Colon (tissue), 2 donors: ENCODE measurements around the gene SLC22A15.
"Not testable (repeated sequence)": the region's sequence is repeated elsewhere in the genome, so short reads cannot be mapped to it uniquely, and the experiment has no call there.

Experiments
- FAIRE-seq: peaks from 2 replicates; lab custom pipeline; 2012; peaks lifted over from hg19 to GRCh38; lab: Jason Lieb, UNC
- donor health status: control.
- donor health status: control.

Gene SLC22A15

GRCh38 chr1:116033322-116033721, 57.0 kb downstream of the SLC22A15 start:
- no peak for FAIRE-seq

DNA sequence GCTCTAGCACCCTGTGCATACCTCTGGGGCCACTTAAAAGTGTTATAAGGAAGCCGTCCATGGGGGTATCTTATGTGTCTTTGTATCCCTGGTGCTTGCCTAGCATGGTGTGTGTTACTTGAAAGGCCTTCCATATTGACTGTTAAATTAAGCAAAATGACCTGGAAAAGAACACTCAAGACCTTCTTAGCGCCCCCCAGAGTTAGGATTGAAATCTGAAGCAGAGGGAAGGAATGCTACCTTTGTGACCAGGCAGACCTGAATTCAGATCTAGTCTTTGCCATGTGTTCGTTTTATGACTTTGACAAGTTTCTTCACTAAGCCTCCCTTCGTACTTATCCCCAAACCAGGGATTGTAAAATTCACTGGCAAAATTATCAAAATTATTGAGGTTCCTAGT, 59.9 kb downstream of the SLC22A15 start:
- FAIRE-seq = no peak

GRCh38 chr1:116038679-116039078, 62.4 kb downstream of the SLC22A15 start:
- FAIRE-seq = no peak

DNA sequence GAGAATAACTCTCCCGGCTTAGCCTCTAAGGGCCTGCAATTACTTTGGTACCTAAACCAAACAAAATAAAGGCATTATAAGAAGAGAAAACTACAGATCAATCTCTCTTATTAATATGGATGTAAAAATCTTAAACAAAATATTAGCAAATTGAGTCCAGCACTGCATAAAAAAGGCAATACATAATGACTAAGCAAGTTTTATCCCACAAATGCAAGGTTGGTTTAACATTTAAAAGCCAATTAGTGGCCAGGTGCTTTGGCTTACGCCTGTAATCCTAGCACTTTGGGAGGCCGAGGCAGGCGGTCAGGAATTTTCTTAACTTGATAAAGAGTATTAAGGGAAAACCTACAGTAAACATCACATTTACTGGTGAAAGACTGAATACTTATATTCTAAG, 67.8 kb downstream of the SLC22A15 start:
- no peak for FAIRE-seq

GRCh38 chr1:116046933-116047332, 70.6 kb downstream of the SLC22A15 start:
- not testable (repeated sequence) for FAIRE-seq

GRCh38 chr1:116051896-116052295, 75.6 kb downstream of the SLC22A15 start:
- not testable (repeated sequence) for FAIRE-seq

DNA sequence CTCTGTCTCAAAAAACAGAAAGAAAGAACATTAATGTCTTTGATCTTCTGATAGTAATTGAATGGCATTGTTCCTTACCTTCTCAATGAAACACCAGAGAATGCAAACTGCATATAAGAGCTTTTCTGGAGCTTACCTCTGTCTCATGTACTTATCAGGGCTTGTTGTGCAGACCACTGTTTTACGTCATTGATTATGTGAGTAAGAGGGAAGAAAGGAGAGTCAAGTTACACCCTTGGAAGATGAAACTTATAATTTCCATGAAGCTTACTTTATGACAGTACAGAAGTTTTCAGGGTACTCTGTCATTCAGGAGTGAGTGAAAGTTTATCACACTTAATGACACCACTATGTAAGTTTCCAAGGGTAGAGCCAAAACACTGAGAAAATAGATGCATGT, 85.9 kb downstream of the SLC22A15 start:
- no peak for FAIRE-seq

- no peak for FAIRE-seq
These were observed 88.3 kb downstream of the SLC22A15 start for GRCh38 chr1:116064616-116065015.

DNA sequence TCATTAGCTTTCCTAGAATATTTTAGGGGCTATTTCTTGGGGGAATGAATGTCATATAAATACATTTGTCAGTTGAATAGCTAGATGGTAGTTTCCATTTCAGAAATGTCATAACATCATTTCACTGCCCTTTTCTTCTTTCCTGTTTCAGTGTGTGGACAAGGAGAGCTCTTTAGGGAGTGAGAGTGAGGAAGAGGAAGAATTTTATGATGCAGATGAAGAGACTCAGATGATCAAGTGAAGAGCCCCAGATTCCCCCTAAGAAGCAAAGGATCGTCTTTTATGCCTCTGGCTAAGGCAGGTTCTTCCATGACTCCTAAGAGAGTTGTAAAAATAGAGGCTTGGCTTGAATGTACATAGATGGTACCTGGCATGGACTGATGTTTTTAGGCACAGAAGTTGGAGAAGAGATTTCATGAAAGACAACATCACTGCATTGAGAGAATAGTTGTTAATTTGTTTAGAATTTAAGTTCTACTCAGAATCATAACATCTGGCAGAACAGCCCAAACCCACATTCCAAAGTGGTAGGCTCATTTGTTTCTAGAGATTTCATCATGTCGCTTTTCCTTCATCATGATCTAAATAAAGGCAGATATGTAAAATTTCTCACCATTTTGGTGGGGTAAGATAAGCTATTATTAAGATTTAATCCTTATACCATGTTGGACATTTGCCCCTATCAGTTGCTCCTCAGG, 90.7 kb downstream of the SLC22A15 start:
- no peak for FAIRE-seq

DNA sequence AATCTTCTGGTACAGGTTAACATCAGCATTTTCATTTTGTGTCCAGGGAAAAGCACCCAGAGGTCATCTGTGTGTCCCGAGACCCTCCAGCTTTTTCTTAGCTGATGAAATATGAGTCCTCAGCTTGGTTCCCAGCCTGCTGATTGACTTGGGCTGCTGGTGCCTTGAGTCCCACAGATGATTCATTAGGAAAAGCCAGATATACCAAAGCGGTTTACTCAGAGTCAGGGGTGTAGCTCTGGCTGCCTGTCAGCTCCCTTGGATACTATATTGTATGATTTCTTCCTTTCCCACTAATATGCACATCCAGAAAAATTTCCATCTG, 91.2 kb downstream of the SLC22A15 start:
- FAIRE-seq = no peak

GRCh38 chr1:116075575-116075974, 99.3 kb downstream of the SLC22A15 start:
- no peak for FAIRE-seq

DNA sequence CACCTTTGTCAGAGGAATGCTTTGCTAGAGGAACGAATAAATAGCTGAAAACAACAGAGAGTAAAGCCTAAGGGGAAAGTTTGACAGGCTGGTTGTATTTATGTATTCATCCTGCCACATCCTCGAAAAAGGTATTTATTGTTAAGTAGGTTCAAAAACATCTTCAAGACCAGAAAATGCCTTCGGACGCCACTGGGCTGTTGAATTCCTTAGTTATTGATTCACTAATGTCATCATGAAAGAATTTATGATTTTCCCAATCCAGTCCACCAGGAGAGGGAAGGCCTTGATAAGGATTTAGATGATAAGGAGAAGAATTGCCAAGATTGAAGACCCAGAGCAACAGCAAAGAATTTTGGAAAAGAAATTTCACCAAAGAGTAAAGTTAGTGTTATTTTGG, 99.7 kb downstream of the SLC22A15 start:
- FAIRE-seq = no peak

DNA sequence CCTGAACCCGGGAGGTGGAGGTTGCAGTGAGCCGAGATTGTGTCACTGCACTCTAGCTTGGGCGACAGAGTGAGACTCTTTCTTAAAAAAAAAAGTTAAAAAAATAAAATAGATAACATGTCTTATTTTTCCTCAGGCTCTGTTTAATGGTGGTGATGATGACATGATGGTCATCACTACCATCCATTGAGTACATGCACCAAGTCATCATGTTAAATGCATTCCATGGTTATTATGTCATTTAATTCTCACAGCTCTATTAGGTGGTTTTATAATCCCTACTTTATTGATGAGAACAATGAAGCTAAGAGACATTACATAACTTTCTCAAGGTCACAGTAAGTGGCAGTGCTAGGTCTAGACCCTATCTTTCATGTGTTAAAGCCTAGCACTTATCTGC, 100.5 kb downstream of the SLC22A15 start:
- no peak for FAIRE-seq

- FAIRE-seq = no peak
These were observed 102.4 kb downstream of the SLC22A15 start for GRCh38 chr1:116078699-116079223.

DNA sequence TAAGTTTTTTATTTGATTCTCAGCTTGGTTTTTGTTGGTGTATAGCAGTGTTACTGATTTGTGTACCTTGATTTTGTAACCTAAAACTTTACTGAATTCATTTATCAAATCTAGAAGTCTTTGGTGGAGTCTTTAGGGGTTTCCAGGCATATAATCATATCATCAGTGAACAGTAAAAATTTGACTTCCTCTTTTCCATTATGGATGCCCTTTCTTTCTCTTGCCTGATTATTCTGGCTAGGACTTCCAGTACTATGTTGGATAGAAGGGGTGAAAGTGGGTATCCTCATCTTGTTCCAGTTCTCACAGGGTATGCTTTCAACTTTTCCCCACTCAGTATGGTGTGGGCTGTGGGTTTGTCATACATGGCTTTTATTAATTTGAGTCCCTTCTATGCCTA, 111.3 kb downstream of the SLC22A15 start:
- FAIRE-seq = no peak

DNA sequence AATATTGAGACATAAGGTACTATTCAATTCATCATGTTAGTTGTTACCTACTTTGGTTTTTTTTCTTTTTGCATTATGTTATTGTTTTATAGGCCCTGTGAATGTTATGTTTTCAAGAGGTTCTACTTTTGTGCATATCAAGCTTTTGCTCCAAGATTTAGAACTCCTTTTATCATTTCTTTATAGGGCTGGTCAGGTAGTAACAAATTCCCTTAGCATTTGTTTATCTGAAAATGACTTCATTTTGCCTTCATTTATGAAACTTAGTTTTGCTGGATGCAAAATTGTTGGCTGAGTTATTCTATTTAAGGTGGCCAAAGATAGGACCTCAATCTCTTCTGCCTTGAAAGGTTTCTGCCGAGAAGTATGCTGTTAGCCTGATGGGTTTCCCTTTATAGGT, 113.6 kb downstream of the SLC22A15 start:
- no peak for FAIRE-seq

GRCh38 chr1:116091083-116091482, 114.8 kb downstream of the SLC22A15 start:
- no peak for FAIRE-seq

DNA sequence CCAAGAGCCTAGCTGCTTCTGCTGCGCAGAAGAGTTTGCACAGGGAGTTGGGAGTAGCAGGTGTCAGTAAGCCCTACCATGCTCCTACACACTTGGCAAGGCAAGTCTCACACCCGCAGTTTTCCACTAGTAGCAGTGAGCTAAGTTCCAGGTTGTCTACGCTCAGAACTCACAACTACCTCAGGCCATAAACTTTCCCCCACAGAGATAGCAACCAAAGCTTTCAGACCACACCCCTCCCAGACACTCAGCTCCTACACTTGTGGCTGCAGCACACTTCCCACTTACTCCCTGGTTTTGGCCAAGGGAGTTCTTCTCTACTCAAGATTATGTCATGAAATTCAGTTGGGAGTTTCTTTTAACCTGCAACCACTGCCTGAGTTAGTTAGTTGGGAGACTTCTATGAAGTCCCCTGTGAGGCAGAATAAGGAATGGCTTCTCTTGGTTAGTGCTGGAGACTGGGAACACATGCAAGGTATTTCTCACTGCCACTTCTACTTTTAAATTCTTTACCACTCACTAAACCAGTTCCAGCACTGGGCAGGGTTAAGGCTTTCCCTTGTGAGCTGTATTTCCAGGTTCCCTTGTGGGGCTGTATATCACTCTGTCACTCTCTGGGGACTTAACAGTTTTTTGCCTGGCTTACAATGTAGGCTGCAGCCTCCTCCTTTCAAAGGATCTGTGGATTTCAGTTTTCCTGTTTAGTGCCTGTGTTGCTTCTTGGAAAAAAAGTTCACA, 116.6 kb downstream of the SLC22A15 start:
- no peak for FAIRE-seq

- FAIRE-seq = no peak
These were observed 118.7 kb downstream of the SLC22A15 start for GRCh38 chr1:116095027-116095426.

DNA sequence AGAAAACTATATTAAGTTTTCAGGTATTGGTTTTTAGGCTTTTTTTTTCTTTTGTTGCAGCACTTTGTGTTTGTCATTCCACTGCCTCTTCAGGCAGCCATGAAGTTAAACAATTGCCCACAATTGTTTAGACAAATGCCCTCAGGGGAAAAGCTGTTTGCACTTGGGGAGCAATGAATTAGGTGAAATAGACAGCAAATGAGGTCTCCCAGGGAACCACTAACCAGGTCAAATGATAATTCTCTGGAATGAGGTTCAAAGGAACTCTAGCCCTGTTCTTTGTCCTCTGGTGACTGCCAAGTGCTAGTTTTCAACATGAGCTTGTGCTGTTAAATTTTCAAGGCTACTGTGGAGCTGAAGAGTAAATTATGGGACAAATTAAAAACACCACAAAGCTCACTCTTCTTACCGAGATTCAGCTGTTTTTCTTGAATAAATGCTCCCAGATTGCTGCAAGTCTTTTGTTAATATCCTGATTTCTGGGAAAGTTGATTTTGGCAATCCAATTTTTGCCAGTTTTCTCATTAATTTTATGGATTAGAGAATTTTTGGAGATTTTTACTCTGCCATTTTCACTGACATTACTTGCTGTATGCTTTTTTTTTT, 119.8 kb downstream of the SLC22A15 start:
- no peak for FAIRE-seq

- FAIRE-seq = no peak
These were observed 121.3 kb downstream of the SLC22A15 start for GRCh38 chr1:116097626-116098025.

GRCh38 chr1:116099379-116099778, 123.1 kb downstream of the SLC22A15 start:
- no peak for FAIRE-seq

DNA sequence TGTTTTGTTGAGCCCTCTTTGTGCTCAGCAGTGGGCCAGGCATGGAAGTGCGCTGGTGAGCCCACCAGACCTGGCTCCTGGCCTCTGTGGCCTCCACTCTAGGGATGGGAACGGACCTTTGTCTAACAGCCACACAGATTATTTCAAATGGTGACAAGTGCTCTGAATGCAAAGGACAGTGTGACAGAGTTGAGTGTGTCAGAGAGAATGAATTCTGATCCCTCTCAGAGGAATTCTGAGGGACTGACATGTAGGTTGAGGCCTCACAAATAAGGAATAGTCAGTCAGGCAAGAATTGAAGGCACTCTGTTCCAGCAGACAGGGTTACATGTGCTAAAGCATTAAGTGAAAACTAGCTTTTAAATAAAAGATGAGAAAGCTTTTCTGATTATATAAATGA, 123.6 kb downstream of the SLC22A15 start:
- no peak for FAIRE-seq
